Liver (tissue), 9 donors: Measurements from ENCODE around the gene NR5A2. TPM values are rescaled to one million over a fixed set of nuclear protein-coding genes. Genes with fewer than 3 reads are reported as not detected.

Experiments
- DNase-seq: peaks from one replicate; pipeline ENCODE4 v3.0.0-alpha.2; 2017; ENCODE audit warnings: low spot score
- H3K27ac ChIP-seq, 2 donors: one replicate each; pipeline ENCODE4 v1.7.0; 2013; ENCODE audit warnings: inconsistent platforms in 2 of 2, low read length in 2 of 2, control low read depth in 1 of 2, low read depth in 1 of 2, mild to moderate bottlenecking in 1 of 2
- H3K27me3 ChIP-seq, 4 donors: one replicate each; pipeline versions ENCODE4 v1.6.1 to v1.7.0; 2013; ENCODE audit warnings: low read length in 3 of 4, inconsistent platforms in 1 of 4, mild to moderate bottlenecking in 1 of 4, moderate library complexity in 1 of 4; ENCODE audit not compliant: control insufficient read depth in 4 of 4, insufficient read depth in 4 of 4
- H3K36me3 ChIP-seq, 4 donors: one replicate each; pipeline versions ENCODE4 v1.6.1 to v1.7.0; 2013; ENCODE audit warnings: low read length in 3 of 4, mild to moderate bottlenecking in 3 of 4, low read depth in 1 of 4, moderate library complexity in 1 of 4; ENCODE audit not compliant: control insufficient read depth in 4 of 4, insufficient read depth in 3 of 4
- H3K4me1 ChIP-seq, 4 donors: one replicate each; pipeline versions ENCODE4 v1.6.1 to v1.7.0; 2013; ENCODE audit warnings: low read length in 3 of 4, mild to moderate bottlenecking in 3 of 4, moderate library complexity in 1 of 4; ENCODE audit not compliant: control insufficient read depth in 4 of 4, insufficient read depth in 4 of 4
- H3K4me3 ChIP-seq, 3 donors: one replicate each; pipeline versions ENCODE4 v1.6.1 to v1.7.0; 2013; ENCODE audit warnings: low read length in 3 of 3, control low read depth in 1 of 3, low read depth in 1 of 3, mild to moderate bottlenecking in 1 of 3
- H3K9ac ChIP-seq, 2 donors: one replicate each; pipeline ENCODE4 v1.7.0; 2013; ENCODE audit warnings: low read length in 2 of 2, mild to moderate bottlenecking in 2 of 2, moderate library complexity in 2 of 2, control low read depth in 1 of 2, low read depth in 1 of 2
- H3K9me3 ChIP-seq, 4 donors: one replicate each; pipeline versions ENCODE4 v1.6.1 to v1.7.0; 2013; ENCODE audit warnings: low read length in 3 of 4; ENCODE audit not compliant: control insufficient read depth in 4 of 4
- EGR1 ChIP-seq, 2 donors: IDR thresholded peaks; 2 replicates each; pipeline ENCODE4 v1.6.1; 2016 to 2018; ENCODE audit warnings: antibody characterized with exemption in 2 of 2, low read depth in 2 of 2
- FOXA1 ChIP-seq: IDR thresholded peaks from 2 replicates; pipeline ENCODE4 v1.6.1; 2016; ENCODE audit warnings: antibody characterized with exemption
- FOXA2 ChIP-seq: IDR thresholded peaks from 2 replicates; pipeline ENCODE4 v1.6.1; 2016; ENCODE audit warnings: antibody characterized with exemption
- GABPA ChIP-seq, 2 donors: IDR thresholded peaks in 1 of 2; conservative IDR thresholded peaks in 1 of 2; 2 replicates each; pipeline ENCODE4 v1.6.1; 2016; ENCODE audit warnings: antibody characterized with exemption in 2 of 2, mild to moderate bottlenecking in 1 of 2, moderate library complexity in 1 of 2
- HNF4A ChIP-seq, 2 donors: conservative IDR thresholded peaks; 2 replicates each; pipeline ENCODE4 v1.6.1; 2016; ENCODE audit warnings: antibody characterized with exemption in 2 of 2, mild to moderate bottlenecking in 2 of 2
- HNF4G ChIP-seq: IDR thresholded peaks from 2 replicates; pipeline ENCODE4 v1.6.1; 2016; ENCODE audit warnings: antibody characterized with exemption
- NR2F2 ChIP-seq: IDR thresholded peaks from 2 replicates; pipeline ENCODE4 v1.6.1; 2016; ENCODE audit warnings: antibody characterized with exemption
- RXRA ChIP-seq, 2 donors: IDR thresholded peaks; 2 replicates each; pipeline ENCODE4 v1.6.1; 2017 to 2018; ENCODE audit warnings: antibody characterized with exemption in 2 of 2, mild to moderate bottlenecking in 1 of 2
- SP1 ChIP-seq: IDR thresholded peaks from 2 replicates; pipeline ENCODE4 v1.6.1; 2018; ENCODE audit warnings: antibody characterized with exemption, mild to moderate bottlenecking
- YY1 ChIP-seq: IDR thresholded peaks from 2 replicates; pipeline ENCODE4 v1.6.1; 2016; ENCODE audit warnings: antibody characterized with exemption, mild to moderate bottlenecking
- WGBS: extraction: QIAGEN DNeasy Blood & Tissue Kit; methylation state at CpG from one replicate; pipeline ENCODE4 v1.1.7; 2013; 5-methylcytosine and 5-hydroxymethylcytosine counted together
- polyA plus RNA-seq, 2 donors: library from polyadenylated mRNA; stranded (reverse) in 1 of 2; unstranded in 1 of 2; fragments of 200-250 nt in 1 of 2; fragments of >200 nt in 1 of 2; fragmentation: Nextera tagmentation in 1 of 2; extraction: Ambion mirVana in 1 of 2; gene quantifications; one replicate each; pipeline versions ENCODE4 v1.2.1 to v1.2.3, GENCODE V29; 2013 to 2015
- total RNA-seq, 2 donors: library from RNA; depleted of rRNA; stranded (reverse); fragments of >200 nt; gene quantifications; one replicate each; pipeline ENCODE4 v1.2.3, GENCODE V29; 2014
- TF ChIP-seq, protein P1 (sequence below): IDR thresholded peaks from 2 replicates; pipeline ENCODE4 v1.6.1; 2016; ENCODE audit warnings: antibody characterized with exemption
- TF ChIP-seq, protein P2 (sequence below): IDR thresholded peaks from 2 replicates; pipeline ENCODE4 v1.6.1; 2016; ENCODE audit warnings: antibody characterized with exemption, mild to moderate bottlenecking
- TF ChIP-seq, protein P3 (sequence below): IDR thresholded peaks from 2 replicates; pipeline ENCODE4 v1.6.1; 2016; ENCODE audit warnings: antibody characterized with exemption
- donor health status: healthy.
- donor health status: healthy.
- donor health status: healthy.
- donor health status: healthy.
- donor health status: healthy.

NR5A2 gene
- total and polyA plus RNA-seq, 4 donors = 10.0 to 37.5 (median 21.1) TPM

DNA sequence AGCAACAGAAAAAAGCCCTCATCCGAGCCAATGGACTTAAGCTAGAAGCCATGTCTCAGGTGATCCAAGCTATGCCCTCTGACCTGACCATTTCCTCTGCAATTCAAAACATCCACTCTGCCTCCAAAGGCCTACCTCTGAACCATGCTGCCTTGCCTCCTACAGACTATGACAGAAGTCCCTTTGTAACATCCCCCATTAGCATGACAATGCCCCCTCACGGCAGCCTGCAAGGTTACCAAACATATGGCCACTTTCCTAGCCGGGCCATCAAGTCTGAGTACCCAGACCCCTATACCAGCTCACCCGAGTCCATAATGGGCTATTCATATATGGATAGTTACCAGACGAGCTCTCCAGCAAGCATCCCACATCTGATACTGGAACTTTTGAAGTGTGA, 20.7 kb downstream of the NR5A2 start (continued):
- TF ChIP-seq EGR1 (IDR thresholded peaks at IDR 0.05; ENCODE audit: low read depth in 2 of 2) (no peak), HNF4A (conservative IDR thresholded peaks at IDR 0.05) (no peak), FOXA2 (no peak), FOXA1 (no peak), HNF4G (no peak), GABPA (IDR thresholded peaks at IDR 0.05 in 1 of 2, conservative IDR thresholded peaks at IDR 0.05 in 1 of 2) (no peak)

DNA sequence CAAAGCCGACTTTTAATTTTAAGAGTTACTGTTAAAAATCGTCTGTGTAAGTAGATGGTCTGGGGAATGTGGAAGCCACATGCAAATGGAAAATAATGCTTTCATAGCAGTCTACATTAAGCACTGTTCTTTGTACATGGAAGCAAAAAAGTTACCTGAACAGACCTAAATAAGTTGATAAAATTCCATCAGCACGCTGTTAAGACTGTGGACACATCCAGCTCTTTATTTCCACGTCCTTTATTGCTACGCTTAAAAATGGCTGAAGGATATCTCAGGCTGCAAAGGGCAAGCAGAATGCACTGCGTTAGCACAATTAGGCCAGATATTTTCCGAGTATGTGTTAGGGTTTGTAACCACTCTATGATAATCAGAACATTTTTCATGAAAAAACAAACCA, 22.3 kb downstream of the NR5A2 start:
- Histone ChIP-seq H3K9me3 (no peaks in the 10 kb centered on the region), H3K36me3 (peaks cover 0 to 10% (median 5%) of the 10 kb centered on the region in 4 donors), H3K4me1 (peaks cover 4 to 21% (median 8%) of the 10 kb centered on the region in 4 donors), H3K9ac (no peak overlapping the region), H3K27me3 (no peaks in the 10 kb centered on the region), H3K4me3 (no peak overlapping the region), H3K27ac (no peak overlapping the region)
- 77% methylated on average over 7 of the region's 7 CpGs for WGBS
- TF ChIP-seq FOXA1 (no peak), YY1 (peak; percentile 22)
- no peak for DNase-seq

DNA sequence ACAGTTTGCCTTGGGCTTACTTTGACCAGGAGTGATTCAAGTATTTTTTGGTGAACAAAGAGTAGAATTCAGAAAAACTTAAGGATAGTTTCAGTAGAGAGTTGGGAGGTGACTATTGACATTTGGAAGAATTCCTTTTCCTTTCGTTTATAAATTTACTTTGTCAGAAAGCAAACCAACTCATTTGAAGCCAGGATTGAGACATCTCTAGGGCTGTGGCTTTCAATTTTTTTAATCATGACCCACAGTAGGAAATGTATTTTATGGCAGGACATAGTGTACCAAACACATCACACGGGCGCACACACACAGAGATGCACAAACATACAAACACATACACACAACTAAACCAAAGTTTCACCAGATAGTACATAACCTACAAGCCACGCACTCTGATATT, 24.1 kb downstream of the NR5A2 start:
- H3K27me3 ChIP-seq = no peaks in the 10 kb centered on the region
- peak overlapping the region; percentile 70 to 82 for H3K27ac ChIP-seq
- 37% methylated on average over 4 of the region's 4 CpGs for WGBS
- peak overlapping the region in 2 of 3 donors; percentile 32 to 46 for H3K4me3 ChIP-seq
- peaks cover 4 to 21% (median 8%) of the 10 kb centered on the region in 4 donors for H3K4me1 ChIP-seq
- peaks cover 0 to 10% (median 5%) of the 10 kb centered on the region in 4 donors for H3K36me3 ChIP-seq
- no peak for DNase-seq
- H3K9ac ChIP-seq = peak overlapping the region; percentile 25 to 86
- H3K9me3 ChIP-seq = no peaks in the 10 kb centered on the region
- TF ChIP-seq RXRA (IDR thresholded peaks at IDR 0.05) = peak in 1 of 2 donors; percentile 32
- TF ChIP-seq YY1 = no peak
- TF ChIP-seq, protein P1, sequence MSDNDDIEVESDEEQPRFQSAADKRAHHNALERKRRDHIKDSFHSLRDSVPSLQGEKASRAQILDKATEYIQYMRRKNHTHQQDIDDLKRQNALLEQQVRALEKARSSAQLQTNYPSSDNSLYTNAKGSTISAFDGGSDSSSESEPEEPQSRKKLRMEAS = peak; percentile 19
- no peak for TF ChIP-seq GABPA (IDR thresholded peaks at IDR 0.05 in 1 of 2, conservative IDR thresholded peaks at IDR 0.05 in 1 of 2)
- TF ChIP-seq, protein P2, sequence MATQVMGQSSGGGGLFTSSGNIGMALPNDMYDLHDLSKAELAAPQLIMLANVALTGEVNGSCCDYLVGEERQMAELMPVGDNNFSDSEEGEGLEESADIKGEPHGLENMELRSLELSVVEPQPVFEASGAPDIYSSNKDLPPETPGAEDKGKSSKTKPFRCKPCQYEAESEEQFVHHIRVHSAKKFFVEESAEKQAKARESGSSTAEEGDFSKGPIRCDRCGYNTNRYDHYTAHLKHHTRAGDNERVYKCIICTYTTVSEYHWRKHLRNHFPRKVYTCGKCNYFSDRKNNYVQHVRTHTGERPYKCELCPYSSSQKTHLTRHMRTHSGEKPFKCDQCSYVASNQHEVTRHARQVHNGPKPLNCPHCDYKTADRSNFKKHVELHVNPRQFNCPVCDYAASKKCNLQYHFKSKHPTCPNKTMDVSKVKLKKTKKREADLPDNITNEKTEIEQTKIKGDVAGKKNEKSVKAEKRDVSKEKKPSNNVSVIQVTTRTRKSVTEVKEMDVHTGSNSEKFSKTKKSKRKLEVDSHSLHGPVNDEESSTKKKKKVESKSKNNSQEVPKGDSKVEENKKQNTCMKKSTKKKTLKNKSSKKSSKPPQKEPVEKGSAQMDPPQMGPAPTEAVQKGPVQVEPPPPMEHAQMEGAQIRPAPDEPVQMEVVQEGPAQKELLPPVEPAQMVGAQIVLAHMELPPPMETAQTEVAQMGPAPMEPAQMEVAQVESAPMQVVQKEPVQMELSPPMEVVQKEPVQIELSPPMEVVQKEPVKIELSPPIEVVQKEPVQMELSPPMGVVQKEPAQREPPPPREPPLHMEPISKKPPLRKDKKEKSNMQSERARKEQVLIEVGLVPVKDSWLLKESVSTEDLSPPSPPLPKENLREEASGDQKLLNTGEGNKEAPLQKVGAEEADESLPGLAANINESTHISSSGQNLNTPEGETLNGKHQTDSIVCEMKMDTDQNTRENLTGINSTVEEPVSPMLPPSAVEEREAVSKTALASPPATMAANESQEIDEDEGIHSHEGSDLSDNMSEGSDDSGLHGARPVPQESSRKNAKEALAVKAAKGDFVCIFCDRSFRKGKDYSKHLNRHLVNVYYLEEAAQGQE = no peak
- peak; percentile 67 for TF ChIP-seq SP1
- TF ChIP-seq NR2F2 = no peak
- peak; percentile 23 to 26 for TF ChIP-seq HNF4A (conservative IDR thresholded peaks at IDR 0.05)
- TF ChIP-seq, protein P3, sequence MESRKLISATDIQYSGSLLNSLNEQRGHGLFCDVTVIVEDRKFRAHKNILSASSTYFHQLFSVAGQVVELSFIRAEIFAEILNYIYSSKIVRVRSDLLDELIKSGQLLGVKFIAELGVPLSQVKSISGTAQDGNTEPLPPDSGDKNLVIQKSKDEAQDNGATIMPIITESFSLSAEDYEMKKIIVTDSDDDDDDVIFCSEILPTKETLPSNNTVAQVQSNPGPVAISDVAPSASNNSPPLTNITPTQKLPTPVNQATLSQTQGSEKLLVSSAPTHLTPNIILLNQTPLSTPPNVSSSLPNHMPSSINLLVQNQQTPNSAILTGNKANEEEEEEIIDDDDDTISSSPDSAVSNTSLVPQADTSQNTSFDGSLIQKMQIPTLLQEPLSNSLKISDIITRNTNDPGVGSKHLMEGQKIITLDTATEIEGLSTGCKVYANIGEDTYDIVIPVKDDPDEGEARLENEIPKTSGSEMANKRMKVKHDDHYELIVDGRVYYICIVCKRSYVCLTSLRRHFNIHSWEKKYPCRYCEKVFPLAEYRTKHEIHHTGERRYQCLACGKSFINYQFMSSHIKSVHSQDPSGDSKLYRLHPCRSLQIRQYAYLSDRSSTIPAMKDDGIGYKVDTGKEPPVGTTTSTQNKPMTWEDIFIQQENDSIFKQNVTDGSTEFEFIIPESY = no peak
- no peak for TF ChIP-seq HNF4G
- peak; percentile 59 for TF ChIP-seq FOXA2
